OCI-LY1 (cell line): ENCODE data around the gene POLR2L.

Experiments used
- H2AFZ ChIP-seq: fragments of 200-600 bp; sonication (generic), shearing (Covaris generic); 2 replicates; pipeline ENCODE4 v1.6.0; 2014; ENCODE audit warnings: antibody characterized with exemption, mild to moderate bottlenecking, low read length
- H3F3A ChIP-seq: fragments of 200-600 bp; sonication (generic), shearing (Covaris generic); 2 replicates; pipeline ENCODE4 v1.6.0; 2014; ENCODE audit warnings: mild to moderate bottlenecking, antibody characterized with exemption, low read length, moderate library complexity; ENCODE audit not compliant: insufficient read depth
- H3K27ac ChIP-seq: fragments of 200-600 bp; sonication (generic); 2 replicates; pipeline ENCODE4 v1.5.1; 2014; ENCODE audit warnings: low read length, mixed run types, mild to moderate bottlenecking, low read depth; ENCODE audit not compliant: poor library complexity, severe bottlenecking
- H3K27me3 ChIP-seq: fragments of 200-600 bp; sonication (generic); 2 replicates; pipeline ENCODE4 v1.6.0; 2014; ENCODE audit warnings: antibody characterized with exemption, mild to moderate bottlenecking, low read length, moderate library complexity; ENCODE audit not compliant: insufficient read depth
- H3K36me3 ChIP-seq: fragments of 200-600 bp; sonication (generic); 2 replicates; pipeline ENCODE4 v1.6.1; 2014; ENCODE audit warnings: mild to moderate bottlenecking, antibody characterized with exemption, low read length, moderate library complexity, mixed read lengths; ENCODE audit not compliant: insufficient read depth
- H3K4me1 ChIP-seq: fragments of 200-600 bp; sonication (generic); 2 replicates; pipeline ENCODE4 v1.5.1; 2014; ENCODE audit warnings: mild to moderate bottlenecking, low read length, moderate library complexity; ENCODE audit not compliant: insufficient read depth, severe bottlenecking
- H3K4me2 ChIP-seq: fragments of 200-600 bp; sonication (generic), shearing (Covaris generic); 2 replicates; pipeline ENCODE4 v1.6.1; 2014; ENCODE audit warnings: low read length
- H3K4me3 ChIP-seq: fragments of 200-600 bp; sonication (generic); 2 replicates; pipeline ENCODE4 v1.5.1; 2014; ENCODE audit warnings: low read length, low read depth, mild to moderate bottlenecking, mixed read lengths; ENCODE audit not compliant: poor library complexity, severe bottlenecking
- H3K79me2 ChIP-seq: fragments of 200-600 bp; shearing (Covaris generic); 2 replicates; pipeline ENCODE4 v1.6.1; 2016; ENCODE audit warnings: mixed run types, low read length, mixed read lengths; ENCODE audit not compliant: insufficient read depth
- H3K9ac ChIP-seq: fragments of 200-600 bp; sonication (generic), shearing (Covaris generic); 2 replicates; pipeline ENCODE4 v1.6.1; 2014; ENCODE audit warnings: mild to moderate bottlenecking, low read length, mixed read lengths
- H3K9me2 ChIP-seq: fragments of 200-600 bp; sonication (generic), shearing (Covaris generic); 2 replicates; pipeline ENCODE4 v1.6.1; 2014; ENCODE audit warnings: low read depth, mild to moderate bottlenecking, low read length, mixed read lengths
- H3K9me3 ChIP-seq: fragments of 200-600 bp; shearing (Covaris generic); 2 replicates; pipeline ENCODE4 v1.6.1; 2014; ENCODE audit warnings: low read length, mixed read lengths
- H4K20me1 ChIP-seq: fragments of 200-600 bp; sonication (generic), shearing (Covaris generic); 2 replicates; pipeline ENCODE4 v1.6.0; 2016; ENCODE audit warnings: mild to moderate bottlenecking, low read length; ENCODE audit not compliant: insufficient read depth
- CTCF ChIP-seq: fragments of 200-600 bp; sonication (generic), shearing (Covaris generic); IDR thresholded peaks from 2 replicates; pipeline ENCODE4 v1.5.1; 2017; ENCODE audit warnings: mild to moderate bottlenecking, antibody characterized with exemption, low read length, moderate library complexity, mixed read lengths
- EZH2 ChIP-seq: fragments of 200-600 bp; sonication (generic), shearing (Covaris generic); IDR thresholded peaks from 2 replicates; pipeline ENCODE4 v1.8.0; 2017; ENCODE audit warnings: borderline replicate concordance, mixed run types, mild to moderate bottlenecking, antibody characterized with exemption, low read length, moderate library complexity, mixed read lengths

The POLR2L gene

GRCh38 chr11:838441-839279 is 3.7 kb downstream of the POLR2L start:
- H4K20me1 ChIP-seq, result no peaks in the 10 kb centered on the region
- peaks cover 38% of the 10 kb centered on the region for H3K36me3 ChIP-seq
- H3K4me2 ChIP-seq, result no peak overlapping the region
- no peak; the same call in 1 of the 2 replicates for TF ChIP-seq CTCF
- TF ChIP-seq EZH2, result no peak
- no peak overlapping the region for H2AFZ ChIP-seq
- no peaks in the 10 kb centered on the region for H3K27me3 ChIP-seq
- H3K4me3 ChIP-seq, result no peak overlapping the region
- no peak overlapping the region for H3K9ac ChIP-seq
- H3K9me3 ChIP-seq, result no peaks in the 10 kb centered on the region
- peaks cover 21% of the 10 kb centered on the region for H3K4me1 ChIP-seq
- peaks cover 8% of the 10 kb centered on the region; the same call in 1 of the 2 replicates for H3K79me2 ChIP-seq
- H3F3A ChIP-seq, result no peaks in the 10 kb centered on the region
- no peak overlapping the region for H3K27ac ChIP-seq
- H3K9me2 ChIP-seq, result no peaks in the 10 kb centered on the region

- no peaks in the 10 kb centered on the region for H4K20me1 ChIP-seq
- TF ChIP-seq CTCF (no peak), EZH2 (no peak)
- H3K36me3 ChIP-seq, result peaks cover 38% of the 10 kb centered on the region
- H3F3A ChIP-seq, result no peaks in the 10 kb centered on the region
- no peak overlapping the region for H3K27ac ChIP-seq
- no peak overlapping the region for H2AFZ ChIP-seq
- no peak overlapping the region for H3K4me2 ChIP-seq
- no peaks in the 10 kb centered on the region for H3K27me3 ChIP-seq
- H3K4me1 ChIP-seq, result peaks cover 15% of the 10 kb centered on the region
- H3K9ac ChIP-seq, result no peak overlapping the region
- H3K4me3 ChIP-seq, result no peak overlapping the region
- peaks cover 8% of the 10 kb centered on the region; the same call in 1 of the 2 replicates for H3K79me2 ChIP-seq
- H3K9me3 ChIP-seq, result no peaks in the 10 kb centered on the region
- H3K9me2 ChIP-seq, result no peaks in the 10 kb centered on the region
These were observed 4.4 kb downstream of the POLR2L start for GRCh38 chr11:837990-838307.

- H3K79me2 ChIP-seq, result peaks cover 8% of the 10 kb centered on the region; the same call in 1 of the 2 replicates
- TF ChIP-seq CTCF, result no peak
- no peak for TF ChIP-seq EZH2
- H3K27me3 ChIP-seq, result no peaks in the 10 kb centered on the region
- H3K36me3 ChIP-seq, result peaks cover 38% of the 10 kb centered on the region
- H3K9me3 ChIP-seq, result no peaks in the 10 kb centered on the region
- H3K27ac ChIP-seq, result no peak overlapping the region
- no peak overlapping the region for H3K4me2 ChIP-seq
- H3K4me3 ChIP-seq, result no peak overlapping the region
- H2AFZ ChIP-seq, result no peak overlapping the region
- H3K4me1 ChIP-seq, result peaks cover 15% of the 10 kb centered on the region
- H4K20me1 ChIP-seq, result no peaks in the 10 kb centered on the region
- no peaks in the 10 kb centered on the region for H3F3A ChIP-seq
- no peak overlapping the region for H3K9ac ChIP-seq
- H3K9me2 ChIP-seq, result no peaks in the 10 kb centered on the region
These were observed 4.9 kb downstream of the POLR2L start for GRCh38 chr11:837189-837989.
